GM23248 (cell line): Measurements from ENCODE around the gene PPP2R2D. TPM values are rescaled to one million over a fixed set of nuclear protein-coding genes. Genes with fewer than 3 reads are reported as not detected.

Experiments used
- DNase-seq: peaks from one replicate; pipeline ENCODE4 v3.0.0-alpha.2; 2015
- H2AFZ ChIP-seq: fragments of 200-600 bp; sonication (generic); 2 replicates; pipeline ENCODE4 v1.6.1; 2016; ENCODE audit warnings: antibody characterized with exemption
- H3F3A ChIP-seq: fragments of 200-600 bp; sonication (generic); 2 replicates; pipeline ENCODE4 v1.6.1; 2016; ENCODE audit warnings: mild to moderate bottlenecking, antibody characterized with exemption, mixed run types; ENCODE audit not compliant: insufficient read depth
- H3K27ac ChIP-seq: fragments of 200-600 bp; sonication (generic); 2 replicates; pipeline ENCODE4 v1.5.1; 2016; ENCODE audit warnings: mild to moderate bottlenecking
- H3K27me3 ChIP-seq: fragments of 200-600 bp; sonication (generic); replicated peaks from 2 replicates; pipeline ENCODE4 v1.6.1; 2016; ENCODE audit warnings: mild to moderate bottlenecking; ENCODE audit not compliant: insufficient read depth
- H3K36me3 ChIP-seq: fragments of 200-600 bp; sonication (generic); 2 replicates; pipeline ENCODE4 v1.6.1; 2016; ENCODE audit warnings: low read depth, mild to moderate bottlenecking
- H3K4me1 ChIP-seq: fragments of 200-600 bp; sonication (generic); 2 replicates; pipeline ENCODE4 v1.6.1; 2016; ENCODE audit warnings: mild to moderate bottlenecking; ENCODE audit not compliant: insufficient read depth
- H3K4me2 ChIP-seq: fragments of 200-600 bp; sonication (generic); one replicate; pipeline ENCODE4 v1.6.1; 2016; ENCODE audit warnings: mild to moderate bottlenecking; ENCODE audit not compliant: unreplicated experiment
- H3K4me3 ChIP-seq: fragments of 200-600 bp; sonication (generic); 2 replicates; pipeline ENCODE4 v1.5.1; 2016; ENCODE audit warnings: mild to moderate bottlenecking
- H3K79me2 ChIP-seq: fragments of 200-600 bp; sonication (generic); 2 replicates; pipeline ENCODE4 v1.6.1; 2016; ENCODE audit warnings: mild to moderate bottlenecking; ENCODE audit not compliant: insufficient read depth
- H3K9ac ChIP-seq: fragments of 200-600 bp; sonication (generic); 2 replicates; pipeline ENCODE4 v1.6.1; 2016; ENCODE audit warnings: mild to moderate bottlenecking
- H3K9me2 ChIP-seq: fragments of 200-600 bp; sonication (generic); 2 replicates; pipeline ENCODE4 v1.6.1; 2016; ENCODE audit warnings: mixed run types, mild to moderate bottlenecking, moderate library complexity; ENCODE audit not compliant: insufficient read depth
- H3K9me3 ChIP-seq: fragments of 200-600 bp; sonication (generic); one replicate; pipeline ENCODE4 v1.6.1; 2017; ENCODE audit warnings: low read depth
- H4K20me1 ChIP-seq: fragments of 200-600 bp; sonication (generic); 2 replicates; pipeline ENCODE4 v1.6.0; 2016; ENCODE audit not compliant: insufficient read depth
- EZH2 ChIP-seq: fragments of 200-600 bp; sonication (generic); IDR thresholded peaks from 2 replicates; pipeline ENCODE4 v1.6.1; 2018; ENCODE audit warnings: antibody characterized with exemption, mild to moderate bottlenecking; ENCODE audit not compliant: insufficient read depth, poor library complexity, severe bottlenecking
- EZH2phosphoT487 ChIP-seq: fragments of 200-600 bp; sonication (generic); IDR thresholded peaks from 2 replicates; pipeline ENCODE4 v1.6.1; 2018; ENCODE audit warnings: antibody characterized with exemption, moderate library complexity, mild to moderate bottlenecking, low read depth; ENCODE audit not compliant: insufficient read depth
- WGBS, 2 experiments: methylation state at CpG; one replicate each; pipeline ENCODE4 v1.1.6; 2015 to 2017; ENCODE audit warnings: low lambda C conversion rate in 2 of 2, low coverage in 1 of 2; ENCODE audit errors: missing lambda C conversion rate in 2 of 2; 5-methylcytosine and 5-hydroxymethylcytosine counted together
- in situ Hi-C: fragments of 300-500 bp; cut with MboI; formaldehyde crosslinking; loops from 2 replicates; pipeline ENCODE4 v1.15.0; 2020
- polyA plus RNA-seq: library from polyadenylated mRNA; unstranded; fragments of >200 nt; fragmentation: Nextera tagmentation; extraction: Ambion mirVana; gene quantifications from 2 replicates; pipeline ENCODE4 v1.2.1, GENCODE V29; 2016
- total RNA-seq: library from RNA; depleted of rRNA; stranded (reverse); fragments of >200 nt; shearing (Covaris generic); gene quantifications from 2 replicates; pipeline ENCODE4 v1.2.3, GENCODE V29; 2014; rRNA removed

The PPP2R2D gene
- 14.7 and 26.2 TPM in 2 replicates for total RNA-seq
- polyA plus RNA-seq, result 18.5 and 21.3 TPM in 2 replicates

GRCh38 chr10:131900350-131901152 is at the start of gene PPP2R2D:
Gene PPP2R2D (plus strand): TSS chr10:131901008. CDS start chr10:131901149, 141 bp downstream.
- peaks cover 17% of the 10 kb centered on the region for H3K4me1 ChIP-seq
- in situ Hi-C loops, result no loop called here
- no peaks in the 10 kb centered on the region for H3K36me3 ChIP-seq
- H3K27me3 ChIP-seq, result peaks cover 16% of the 10 kb centered on the region
- H3K27ac ChIP-seq, result peak within 1 kb of the TSS; percentile 70
- peak within 1 kb of the TSS; percentile 86 for H2AFZ ChIP-seq
- WGBS, 2 experiments, result 1% methylated on average over 57 to 81 of the region's 107 CpGs
- peak within 1 kb of the TSS; percentile 86 for H3K4me3 ChIP-seq
- DNase-seq, result peak; percentile 97
- peak within 1 kb of the TSS; percentile 84 for H3K9ac ChIP-seq
- H3K9me3 ChIP-seq, result no peaks in the 10 kb centered on the region
- TF ChIP-seq EZH2 (no peak), EZH2phosphoT487 (no peak)
- H3K79me2 ChIP-seq, result peaks cover 44% of the 10 kb centered on the region
- peaks cover 8% of the 10 kb centered on the region; the same call in 1 of the 2 replicates for H4K20me1 ChIP-seq
- H3F3A ChIP-seq, result no peaks in the 10 kb centered on the region; the same call in 1 of the 2 replicates
- H3K4me2 ChIP-seq, result peak within 1 kb of the TSS; percentile 99
- no peaks in the 10 kb centered on the region for H3K9me2 ChIP-seq

- Histone ChIP-seq H3F3A (no peaks in the 10 kb centered on the region), H2AFZ (no peak overlapping the region), H3K79me2 (no peaks in the 10 kb centered on the region), H3K4me3 (no peak overlapping the region), H3K27me3 (no peaks in the 10 kb centered on the region), H3K4me1 (no peaks in the 10 kb centered on the region), H3K36me3 (no peaks in the 10 kb centered on the region), H3K4me2 (no peak overlapping the region), H3K9me2 (no peaks in the 10 kb centered on the region), H4K20me1 (no peaks in the 10 kb centered on the region), H3K9me3 (no peaks in the 10 kb centered on the region), H3K27ac (no peak overlapping the region), H3K9ac (no peak overlapping the region)
- in situ Hi-C loops, result no loop called here
- peak; percentile 12 for DNase-seq
- no peak for TF ChIP-seq EZH2phosphoT487
- no peak for TF ChIP-seq EZH2
- WGBS, 2 experiments, result 82 to 89% methylated on average over 11 of the region's 11 CpGs
Measured at GRCh38 chr10:131851346-131851745, 49.5 kb upstream of the PPP2R2D start.

GRCh38 chr10:131852176-131852822 is 48.5 kb upstream of the PPP2R2D start:
- no peaks in the 10 kb centered on the region for H3K79me2 ChIP-seq
- no peak for DNase-seq
- no peak overlapping the region for H3K9ac ChIP-seq
- no peaks in the 10 kb centered on the region for H3F3A ChIP-seq
- H3K4me1 ChIP-seq, result no peaks in the 10 kb centered on the region
- no peak overlapping the region for H3K27ac ChIP-seq
- no peak overlapping the region for H2AFZ ChIP-seq
- no peaks in the 10 kb centered on the region for H3K36me3 ChIP-seq
- no peaks in the 10 kb centered on the region for H3K27me3 ChIP-seq
- WGBS, 2 experiments, result 86 to 87% methylated on average over 32 of the region's 32 CpGs
- in situ Hi-C loops, result no loop called here
- H3K4me3 ChIP-seq, result no peak overlapping the region
- no peak overlapping the region for H3K4me2 ChIP-seq
- no peaks in the 10 kb centered on the region for H3K9me2 ChIP-seq
- no peaks in the 10 kb centered on the region for H3K9me3 ChIP-seq
- TF ChIP-seq EZH2, result no peak
- TF ChIP-seq EZH2phosphoT487, result no peak
- H4K20me1 ChIP-seq, result no peaks in the 10 kb centered on the region

GRCh38 chr10:131852823-131853609 is 47.8 kb upstream of the PPP2R2D start:
- Histone ChIP-seq H2AFZ (no peak overlapping the region), H3K27me3 (no peaks in the 10 kb centered on the region), H3K9ac (no peak overlapping the region), H3K9me3 (no peaks in the 10 kb centered on the region), H3K4me1 (no peaks in the 10 kb centered on the region), H3K27ac (no peak overlapping the region), H3F3A (no peaks in the 10 kb centered on the region), H3K9me2 (no peaks in the 10 kb centered on the region), H3K4me3 (no peak overlapping the region), H3K4me2 (no peak overlapping the region), H4K20me1 (no peaks in the 10 kb centered on the region), H3K36me3 (no peaks in the 10 kb centered on the region), H3K79me2 (no peaks in the 10 kb centered on the region)
- TF ChIP-seq EZH2, result no peak
- TF ChIP-seq EZH2phosphoT487, result no peak
- 66 to 72% methylated on average over 20 to 22 of the region's 25 CpGs for WGBS, 2 experiments
- in situ Hi-C loops, result no loop called here
- no peak for DNase-seq
